HepG2 (cell line): ENCODE data around the gene LIME1. TPM values are rescaled to one million over a fixed set of nuclear protein-coding genes. Genes with fewer than 3 reads are reported as not detected.

Experiments
- CHD2 ChIP-seq: IDR thresholded peaks from 2 replicates; pipeline ENCODE4 v1.6.1; 2011; ENCODE audit warnings: low read depth, low read length, improper control_type of control experiment
- FOXC1 ChIP-seq: sonication (generic); formaldehyde crosslinking; IDR thresholded peaks from 2 replicates; pipeline ENCODE4 v1.8.0; 2022; ENCODE audit warnings: mild to moderate bottlenecking, missing genetic modification reagents, borderline replicate concordance
- IRF2 ChIP-seq: IDR thresholded peaks from 2 replicates; pipeline ENCODE4 v1.6.1; 2018; ENCODE audit warnings: missing genetic modification reagents, missing compliant biosample characterization
- LCORL ChIP-seq, 2 experiments: fragments of 450-650 bp in 1 of 2; sonication (generic) in 1 of 2; formaldehyde crosslinking in 1 of 2; IDR thresholded peaks; 2 replicates each; pipeline versions ENCODE4 v1.5.0 to v1.6.1; 2017 to 2020; ENCODE audit warnings: antibody characterized with exemption in 1 of 2, missing genetic modification reagents in 1 of 2
- PCBP1 ChIP-seq: fragments of 200-400 bp; formaldehyde crosslinking; IDR thresholded peaks from 2 replicates; pipeline ENCODE4 v1.6.1; 2017; ENCODE audit warnings: mild to moderate bottlenecking, low read depth, low read length, borderline replicate concordance
- RBM22 ChIP-seq: fragments of 200-400 bp; formaldehyde crosslinking; optimal IDR thresholded peaks from 2 replicates; pipeline ENCODE3; 2017; ENCODE audit warnings: mild to moderate bottlenecking, low read length, moderate library complexity
- RFX5 ChIP-seq: IDR thresholded peaks from 2 replicates; pipeline ENCODE4 v1.6.1; 2011; ENCODE audit warnings: low read depth, low read length, improper control_type of control experiment
- SAP130 ChIP-seq: IDR thresholded peaks from 2 replicates; pipeline ENCODE4 v1.6.1; 2016; ENCODE audit warnings: low read depth
- TCF7L2 ChIP-seq: IDR thresholded peaks from 2 replicates; pipeline ENCODE4 v1.6.1; 2011; ENCODE audit warnings: mild to moderate bottlenecking, low read depth, low read length, moderate library complexity
- ZFP36 ChIP-seq: fragments of 150-350 bp; IDR thresholded peaks from 2 replicates; pipeline ENCODE4 v1.6.1; 2018; ENCODE audit warnings: borderline replicate concordance, low read length, low read depth; ENCODE audit not compliant: partially characterized antibody
- ZNF407 ChIP-seq: sonication (generic); formaldehyde crosslinking; IDR thresholded peaks from one replicate; pipeline ENCODE4 v1.5.1; 2020; ENCODE audit warnings: mild to moderate bottlenecking, missing genetic modification reagents; ENCODE audit errors: not compliant biosample characterization
- ZNF430 ChIP-seq: sonication (generic); formaldehyde crosslinking; IDR thresholded peaks from 2 replicates; pipeline ENCODE4 v1.9.0; 2021; ENCODE audit warnings: mild to moderate bottlenecking, missing genetic modification reagents
- ZNF605 ChIP-seq: sonication (generic); formaldehyde crosslinking; IDR thresholded peaks from 2 replicates; pipeline ENCODE4 v1.8.0; 2022; ENCODE audit warnings: mild to moderate bottlenecking, missing genetic modification reagents
- ZNF616 ChIP-seq: sonication (generic); formaldehyde crosslinking; IDR thresholded peaks from 2 replicates; pipeline ENCODE4 v1.5.0; 2020; ENCODE audit warnings: low read depth, mild to moderate bottlenecking, missing genetic modification reagents
- polyA plus RNA-seq, 8 experiments: library from polyadenylated mRNA; depleted of rRNA in 3 of 8; stranded (reverse) in 7 of 8; unstranded in 1 of 8; fragments of >200 nt; fragmentation: Illumina TruSeq in 4 of 8; extraction: Trizol in 4 of 8; gene quantifications; 2 replicates each; pipeline versions ENCODE4 v1.2.1 to v1.2.3, GENCODE V29; 2011 to 2016; ENCODE audit warnings: low read depth in 4 of 8, missing spikeins in 1 of 8, mixed read lengths in 1 of 8; ENCODE audit not compliant: insufficient read depth in 1 of 8
- total RNA-seq, 5 experiments: library from RNA; depleted of rRNA; stranded (reverse); fragments of >200 nt; fragmentation: Illumina TruSeq; extraction: Trizol; gene quantifications; 2 replicates each; pipeline ENCODE4 v1.2.3, GENCODE V29; 2016; ENCODE audit warnings: low read depth in 1 of 5
- TF ChIP-seq, protein P1 (sequence below): sonication (generic); formaldehyde crosslinking; IDR thresholded peaks from 2 replicates; pipeline ENCODE4 v1.4.0; 2020; ENCODE audit warnings: missing genetic modification reagents, borderline replicate concordance

LIME1 gene
- total and polyA plus RNA-seq, 2 of the 13 experiments (the other 11 are each of a cell fraction or from before 2014, with no cell fraction given): 13.0 to 61.5 TPM

- TF ChIP-seq, protein P1, sequence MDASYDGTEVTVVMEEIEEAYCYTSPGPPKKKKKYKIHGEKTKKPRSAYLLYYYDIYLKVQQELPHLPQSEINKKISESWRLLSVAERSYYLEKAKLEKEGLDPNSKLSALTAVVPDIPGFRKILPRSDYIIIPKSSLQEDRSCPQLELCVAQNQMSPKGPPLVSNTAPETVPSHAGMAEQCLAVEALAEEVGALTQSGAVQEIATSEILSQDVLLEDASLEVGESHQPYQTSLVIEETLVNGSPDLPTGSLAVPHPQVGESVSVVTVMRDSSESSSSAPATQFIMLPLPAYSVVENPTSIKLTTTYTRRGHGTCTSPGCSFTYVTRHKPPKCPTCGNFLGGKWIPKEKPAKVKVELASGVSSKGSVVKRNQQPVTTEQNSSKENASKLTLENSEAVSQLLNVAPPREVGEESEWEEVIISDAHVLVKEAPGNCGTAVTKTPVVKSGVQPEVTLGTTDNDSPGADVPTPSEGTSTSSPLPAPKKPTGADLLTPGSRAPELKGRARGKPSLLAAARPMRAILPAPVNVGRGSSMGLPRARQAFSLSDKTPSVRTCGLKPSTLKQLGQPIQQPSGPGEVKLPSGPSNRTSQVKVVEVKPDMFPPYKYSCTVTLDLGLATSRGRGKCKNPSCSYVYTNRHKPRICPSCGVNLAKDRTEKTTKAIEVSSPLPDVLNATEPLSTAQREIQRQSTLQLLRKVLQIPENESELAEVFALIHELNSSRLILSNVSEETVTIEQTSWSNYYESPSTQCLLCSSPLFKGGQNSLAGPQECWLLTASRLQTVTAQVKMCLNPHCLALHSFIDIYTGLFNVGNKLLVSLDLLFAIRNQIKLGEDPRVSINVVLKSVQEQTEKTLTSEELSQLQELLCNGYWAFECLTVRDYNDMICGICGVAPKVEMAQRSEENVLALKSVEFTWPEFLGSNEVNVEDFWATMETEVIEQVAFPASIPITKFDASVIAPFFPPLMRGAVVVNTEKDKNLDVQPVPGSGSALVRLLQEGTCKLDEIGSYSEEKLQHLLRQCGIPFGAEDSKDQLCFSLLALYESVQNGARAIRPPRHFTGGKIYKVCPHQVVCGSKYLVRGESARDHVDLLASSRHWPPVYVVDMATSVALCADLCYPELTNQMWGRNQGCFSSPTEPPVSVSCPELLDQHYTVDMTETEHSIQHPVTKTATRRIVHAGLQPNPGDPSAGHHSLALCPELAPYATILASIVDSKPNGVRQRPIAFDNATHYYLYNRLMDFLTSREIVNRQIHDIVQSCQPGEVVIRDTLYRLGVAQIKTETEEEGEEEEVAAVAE: no peak
- no peak for TF ChIP-seq PCBP1
- TF ChIP-seq LCORL (IDR thresholded peaks at IDR 0.05): no peak
- TF ChIP-seq LCORL (CRISPR knock-in tag; IDR thresholded peaks at IDR 0.05): no peak; the same call in 1 of the 2 replicates
- TF ChIP-seq CHD2: no peak
- TF ChIP-seq IRF2: no peak; the same call in 1 of the 2 replicates
- TF ChIP-seq ZNF430 (CRISPR knock-in tag): no peak
- TF ChIP-seq ZNF407: no peak
- TF ChIP-seq RBM22: no peak
- TF ChIP-seq ZNF616 (CRISPR knock-in tag): 0 out of 2 replicates have a peak, but pooled peaks have one; percentile 60
- no peak for TF ChIP-seq ZFP36
- no peak for TF ChIP-seq SAP130 (CRISPR knock-in tag)
- TF ChIP-seq TCF7L2: no peak
- TF ChIP-seq FOXC1: 0 out of 2 replicates have a peak, but pooled peaks have one; percentile 12
- TF ChIP-seq ZNF605 (CRISPR knock-in tag): peak; percentile 42; the same call in 1 of the 2 replicates
- no peak for TF ChIP-seq RFX5
Measured at GRCh38 chr20:63708301-63709148, 27.9 kb upstream of the LIME1 start (continued).
